SK-N-SH (cell line): ENCODE data around the gene ALPL. TPM values are rescaled to one million over a fixed set of nuclear protein-coding genes. Genes with fewer than 3 reads are reported as not detected.

Experiments
- CTCF ChIA-PET: fragments of 300-600, 350-600 bp; formaldehyde crosslinking; extraction: SDS; loops from one replicate; lab custom pipeline; 2021; lab: Yijun Ruan, JAX
- POLR2A ChIA-PET: fragments of 350-600 bp; sonication (Branson Sonifier 250); formaldehyde crosslinking; extraction: SDS; loops from one replicate; lab custom pipeline; 2020; ENCODE audit warnings: antibody characterized with exemption, inconsistent platforms; lab: Yijun Ruan, JAX
- DNase-seq: peaks from one replicate; pipeline ENCODE4 v3.0.0; 2012
- H2AFZ ChIP-seq: fragments of 200-600 bp; sonication (generic); 2 replicates; pipeline ENCODE4 v1.8.1; 2016; ENCODE audit warnings: antibody characterized with exemption, mild to moderate bottlenecking, low read depth
- H3F3A ChIP-seq: fragments of 200-600 bp; sonication (generic); replicated peaks from 2 replicates; pipeline ENCODE3; 2016; ENCODE audit warnings: antibody characterized with exemption, mild to moderate bottlenecking; ENCODE audit not compliant: insufficient read depth
- H3K27ac ChIP-seq, 2 experiments: fragments of 200-500 bp in 1 of 2; fragments of 200-600 bp in 1 of 2; sonication (Bioruptor generic) in 1 of 2; sonication (generic), shearing (Covaris generic) in 1 of 2; 2 replicates each; pipeline versions ENCODE4 v1.5.1 to v1.6.1; 2014 to 2016; ENCODE audit warnings: low read depth in 2 of 2, inconsistent platforms in 1 of 2, low read length in 1 of 2, mild to moderate bottlenecking in 1 of 2, mixed read lengths in 1 of 2
- H3K27me3 ChIP-seq: fragments of 200-600 bp; sonication (generic), shearing (Covaris generic); 2 replicates; pipeline ENCODE4 v1.6.1; 2016; ENCODE audit warnings: mixed run types; ENCODE audit not compliant: insufficient read depth
- H3K36me3 ChIP-seq, 2 experiments: fragments of 200-500 bp in 1 of 2; fragments of 200-600 bp in 1 of 2; sonication (Bioruptor generic) in 1 of 2; sonication (generic) in 1 of 2; replicated peaks in 1 of 2; 2 replicates each; pipeline versions ENCODE3 to v1.5.1; 2014 to 2016; ENCODE audit warnings: low read length in 1 of 2, mild to moderate bottlenecking in 1 of 2; ENCODE audit not compliant: insufficient read depth in 2 of 2, control insufficient read depth in 1 of 2
- H3K4me1 ChIP-seq, 2 experiments: fragments of 200-500 bp in 1 of 2; fragments of 200-600 bp in 1 of 2; sonication (Bioruptor generic) in 1 of 2; sonication (generic), shearing (Covaris generic) in 1 of 2; 2 replicates each; pipeline versions ENCODE4 v1.5.1 to v1.6.1; 2014 to 2016; ENCODE audit warnings: low read depth in 1 of 2, low read length in 1 of 2, mixed run types in 1 of 2; ENCODE audit not compliant: insufficient read depth in 2 of 2, control insufficient read depth in 1 of 2
- H3K4me2 ChIP-seq: fragments of 200-600 bp; sonication (generic), shearing (Covaris generic); 2 replicates; pipeline ENCODE4 v1.6.1; 2017; ENCODE audit warnings: mixed run types
- H3K4me3 ChIP-seq, 2 experiments: fragments of 200-500 bp in 1 of 2; fragments of 200-600 bp in 1 of 2; sonication (Bioruptor generic) in 1 of 2; sonication (generic), shearing (Covaris generic) in 1 of 2; 2 replicates each; pipeline versions ENCODE4 v1.5.1 to v1.8.1; 2014 to 2016; ENCODE audit warnings: low read depth in 2 of 2, inconsistent platforms in 1 of 2, low read length in 1 of 2, mild to moderate bottlenecking in 1 of 2, mixed read lengths in 1 of 2, moderate library complexity in 1 of 2
- H3K79me2 ChIP-seq: fragments of 200-600 bp; sonication (generic); 2 replicates; pipeline ENCODE4 v1.8.1; 2017; ENCODE audit warnings: mild to moderate bottlenecking; ENCODE audit not compliant: insufficient read depth
- H3K9ac ChIP-seq: fragments of 200-600 bp; sonication (generic); 2 replicates; pipeline ENCODE4 v1.6.1; 2017; ENCODE audit warnings: mixed run types
- H3K9me2 ChIP-seq: fragments of 200-600 bp; sonication (generic); 2 replicates; pipeline ENCODE4 v1.6.1; 2017; ENCODE audit warnings: mixed run types
- H3K9me3 ChIP-seq: fragments of 200-600 bp; sonication (generic); 2 replicates; pipeline ENCODE4 v1.6.1; 2017; ENCODE audit warnings: mixed run types, mild to moderate bottlenecking, moderate library complexity
- H4K20me1 ChIP-seq: fragments of 200-600 bp; sonication (generic); 2 replicates; pipeline ENCODE4 v1.6.1; 2017; ENCODE audit warnings: mild to moderate bottlenecking, mixed run types; ENCODE audit not compliant: insufficient read depth
- EZH2phosphoT487 ChIP-seq: fragments of 200-600 bp; sonication (generic); IDR thresholded peaks from 2 replicates; pipeline ENCODE4 v1.6.1; 2017; ENCODE audit warnings: low read depth, mixed run types, mild to moderate bottlenecking, antibody characterized with exemption, moderate library complexity, borderline replicate concordance
- FOXM1 ChIP-seq: IDR thresholded peaks from 2 replicates; pipeline ENCODE4 v1.4.0; 2012; ENCODE audit warnings: low read depth, mild to moderate bottlenecking
- GABPA ChIP-seq: IDR thresholded peaks from 2 replicates; pipeline ENCODE4 v1.4.0; 2012; ENCODE audit warnings: low read depth, mild to moderate bottlenecking
- GATA2 ChIP-seq: sonication (generic); formaldehyde crosslinking; IDR thresholded peaks from 2 replicates; pipeline ENCODE4 v1.5.0; 2020; ENCODE audit warnings: mild to moderate bottlenecking, missing genetic modification reagents
- JUND ChIP-seq: IDR thresholded peaks from 2 replicates; pipeline ENCODE4 v1.4.0; 2012
- MAX ChIP-seq: IDR thresholded peaks from 2 replicates; pipeline ENCODE4 v1.4.0; 2012; ENCODE audit warnings: low read depth
- MEF2A ChIP-seq: IDR thresholded peaks from 2 replicates; pipeline ENCODE4 v1.4.0; 2012; ENCODE audit warnings: low read depth, borderline replicate concordance
- NRF1 ChIP-seq: IDR thresholded peaks from 2 replicates; pipeline ENCODE4 v1.6.1; 2012; ENCODE audit warnings: low read depth, mild to moderate bottlenecking, low read length
- PBX3 ChIP-seq: IDR thresholded peaks from 2 replicates; pipeline ENCODE4; 2012
- POLR2AphosphoS5 ChIP-seq: IDR thresholded peaks from 2 replicates; pipeline ENCODE4 v1.6.1; 2012; ENCODE audit warnings: low read depth, low read length
- RCOR1 ChIP-seq: fragments of 150-350 bp; IDR thresholded peaks from 2 replicates; pipeline ENCODE4 v1.6.1; 2017; ENCODE audit warnings: antibody characterized with exemption, low read length
- REST ChIP-seq: IDR thresholded peaks from 2 replicates; pipeline ENCODE4 v1.6.1; 2012; ENCODE audit warnings: mild to moderate bottlenecking, low read depth, low read length, moderate library complexity
- RXRA ChIP-seq: IDR thresholded peaks from 2 replicates; pipeline ENCODE4 v1.4.0; 2012; ENCODE audit warnings: low read depth, mild to moderate bottlenecking, borderline replicate concordance
- SIN3A ChIP-seq: IDR thresholded peaks from 2 replicates; pipeline ENCODE4 v1.6.1; 2012; ENCODE audit warnings: low read depth, mild to moderate bottlenecking, low read length, moderate library complexity, borderline replicate concordance
- SMC3 ChIP-seq: IDR thresholded peaks from 2 replicates; pipeline ENCODE4 v1.6.1; 2012; ENCODE audit warnings: low read depth, low read length, improper control_type of control experiment
- TAF1 ChIP-seq: IDR thresholded peaks from 2 replicates; pipeline ENCODE4 v1.6.1; 2012; ENCODE audit warnings: low read depth, mild to moderate bottlenecking, low read length, moderate library complexity, borderline replicate concordance
- YY1 ChIP-seq: IDR thresholded peaks from 2 replicates; pipeline ENCODE4 v1.4.0; 2012; ENCODE audit warnings: low read depth, mild to moderate bottlenecking
- WGBS: methylation state at CpG from one replicate; pipeline ENCODE4 v1.1.6; 2017; ENCODE audit warnings: low lambda C conversion rate; 5-methylcytosine and 5-hydroxymethylcytosine counted together
- polyA plus RNA-seq, 3 experiments: library from polyadenylated mRNA; depleted of rRNA; stranded (reverse); fragments of >200 nt; gene quantifications; 2 replicates each; pipeline ENCODE4 v1.2.3, GENCODE V29; 2012

ALPL gene
- polyA plus RNA-seq, 1 of the 3 experiments (the other 2 are of a cell fraction) = 0.69 TPM

GRCh38 chr1:21577933-21578332 is 68.7 kb downstream of the ALPL start:
- Histone ChIP-seq H3F3A (no peaks in the 10 kb centered on the region), H4K20me1 (no peaks in the 10 kb centered on the region), H3K9ac (no peak overlapping the region), H3K36me3 (no peaks in the 10 kb centered on the region), H3K9me2 (no peaks in the 10 kb centered on the region), H3K79me2 (no peaks in the 10 kb centered on the region), H3K27me3 (no peaks in the 10 kb centered on the region), H3K27ac (no peak overlapping the region), H2AFZ (no peak overlapping the region), H3K4me3 (no peak overlapping the region), H3K4me1 (peaks cover 0 to 5% of the 10 kb centered on the region in 2 experiments; a peak in 2 of 4 replicates), H3K4me2 (no peak overlapping the region), H3K9me3 (no peaks in the 10 kb centered on the region)
- no peak for DNase-seq
- 88% methylated on average over 9 of the region's 9 CpGs for WGBS
- CTCF ChIA-PET = interaction anchor here (1.9 to 2.3 kb wide), 2 partner anchors 17 to 209 kb away, joined by 5 to 9 read pairs; no protein-coding TSS in a partner anchor
- POLR2A ChIA-PET = no interaction called here
- TF ChIP-seq RXRA (no peak), GATA2 (CRISPR knock-in tag) (no peak), MAX (no peak), SMC3 (no peak), JUND (no peak), EZH2phosphoT487 (no peak), YY1 (no peak), RCOR1 (no peak), MEF2A (no peak), REST (no peak), NRF1 (no peak)

- H3F3A ChIP-seq = no peaks in the 10 kb centered on the region
- H3K9me3 ChIP-seq = no peaks in the 10 kb centered on the region
- CTCF ChIA-PET = interaction anchor here (1.0 to 2.0 kb wide), 6 partner anchors 15 to 325 kb away, joined by 3 to 8 read pairs (median 4); no protein-coding TSS in a partner anchor
- no peak overlapping the region for H3K4me2 ChIP-seq
- H3K4me1 ChIP-seq = no peaks in the 10 kb centered on the region
- H2AFZ ChIP-seq = no peak overlapping the region
- H3K79me2 ChIP-seq = no peaks in the 10 kb centered on the region
- H4K20me1 ChIP-seq = no peaks in the 10 kb centered on the region
- no peaks in the 10 kb centered on the region for H3K9me2 ChIP-seq
- 48% methylated on average over 3 of the region's 3 CpGs for WGBS
- no peaks in the 10 kb centered on the region for H3K36me3 ChIP-seq
- no peak overlapping the region for H3K27ac ChIP-seq
- no peak for DNase-seq
- H3K27me3 ChIP-seq = no peaks in the 10 kb centered on the region
- H3K4me3 ChIP-seq = no peak overlapping the region
- POLR2A ChIA-PET = no interaction called here
- no peak overlapping the region for H3K9ac ChIP-seq
- TF ChIP-seq REST (no peak), SIN3A (no peak), GABPA (no peak), FOXM1 (no peak), JUND (no peak), POLR2AphosphoS5 (no peak), PBX3 (no peak), TAF1 (no peak), MAX (no peak), RCOR1 (no peak)
Observed at GRCh38 chr1:21579791-21580190, 70.6 kb downstream of the ALPL start.
